ENCODE results near the gene ITGB6. TPM values are rescaled to one million over a fixed set of nuclear protein-coding genes. Genes with fewer than 3 reads are reported as not detected.

Gene ITGB6
- total and polyA plus RNA-seq, 2 of the 8 experiments (the other 6 are each of a cell fraction or from before 2014, with no cell fraction given) = not detected

- TF ChIP-seq, protein P1, sequence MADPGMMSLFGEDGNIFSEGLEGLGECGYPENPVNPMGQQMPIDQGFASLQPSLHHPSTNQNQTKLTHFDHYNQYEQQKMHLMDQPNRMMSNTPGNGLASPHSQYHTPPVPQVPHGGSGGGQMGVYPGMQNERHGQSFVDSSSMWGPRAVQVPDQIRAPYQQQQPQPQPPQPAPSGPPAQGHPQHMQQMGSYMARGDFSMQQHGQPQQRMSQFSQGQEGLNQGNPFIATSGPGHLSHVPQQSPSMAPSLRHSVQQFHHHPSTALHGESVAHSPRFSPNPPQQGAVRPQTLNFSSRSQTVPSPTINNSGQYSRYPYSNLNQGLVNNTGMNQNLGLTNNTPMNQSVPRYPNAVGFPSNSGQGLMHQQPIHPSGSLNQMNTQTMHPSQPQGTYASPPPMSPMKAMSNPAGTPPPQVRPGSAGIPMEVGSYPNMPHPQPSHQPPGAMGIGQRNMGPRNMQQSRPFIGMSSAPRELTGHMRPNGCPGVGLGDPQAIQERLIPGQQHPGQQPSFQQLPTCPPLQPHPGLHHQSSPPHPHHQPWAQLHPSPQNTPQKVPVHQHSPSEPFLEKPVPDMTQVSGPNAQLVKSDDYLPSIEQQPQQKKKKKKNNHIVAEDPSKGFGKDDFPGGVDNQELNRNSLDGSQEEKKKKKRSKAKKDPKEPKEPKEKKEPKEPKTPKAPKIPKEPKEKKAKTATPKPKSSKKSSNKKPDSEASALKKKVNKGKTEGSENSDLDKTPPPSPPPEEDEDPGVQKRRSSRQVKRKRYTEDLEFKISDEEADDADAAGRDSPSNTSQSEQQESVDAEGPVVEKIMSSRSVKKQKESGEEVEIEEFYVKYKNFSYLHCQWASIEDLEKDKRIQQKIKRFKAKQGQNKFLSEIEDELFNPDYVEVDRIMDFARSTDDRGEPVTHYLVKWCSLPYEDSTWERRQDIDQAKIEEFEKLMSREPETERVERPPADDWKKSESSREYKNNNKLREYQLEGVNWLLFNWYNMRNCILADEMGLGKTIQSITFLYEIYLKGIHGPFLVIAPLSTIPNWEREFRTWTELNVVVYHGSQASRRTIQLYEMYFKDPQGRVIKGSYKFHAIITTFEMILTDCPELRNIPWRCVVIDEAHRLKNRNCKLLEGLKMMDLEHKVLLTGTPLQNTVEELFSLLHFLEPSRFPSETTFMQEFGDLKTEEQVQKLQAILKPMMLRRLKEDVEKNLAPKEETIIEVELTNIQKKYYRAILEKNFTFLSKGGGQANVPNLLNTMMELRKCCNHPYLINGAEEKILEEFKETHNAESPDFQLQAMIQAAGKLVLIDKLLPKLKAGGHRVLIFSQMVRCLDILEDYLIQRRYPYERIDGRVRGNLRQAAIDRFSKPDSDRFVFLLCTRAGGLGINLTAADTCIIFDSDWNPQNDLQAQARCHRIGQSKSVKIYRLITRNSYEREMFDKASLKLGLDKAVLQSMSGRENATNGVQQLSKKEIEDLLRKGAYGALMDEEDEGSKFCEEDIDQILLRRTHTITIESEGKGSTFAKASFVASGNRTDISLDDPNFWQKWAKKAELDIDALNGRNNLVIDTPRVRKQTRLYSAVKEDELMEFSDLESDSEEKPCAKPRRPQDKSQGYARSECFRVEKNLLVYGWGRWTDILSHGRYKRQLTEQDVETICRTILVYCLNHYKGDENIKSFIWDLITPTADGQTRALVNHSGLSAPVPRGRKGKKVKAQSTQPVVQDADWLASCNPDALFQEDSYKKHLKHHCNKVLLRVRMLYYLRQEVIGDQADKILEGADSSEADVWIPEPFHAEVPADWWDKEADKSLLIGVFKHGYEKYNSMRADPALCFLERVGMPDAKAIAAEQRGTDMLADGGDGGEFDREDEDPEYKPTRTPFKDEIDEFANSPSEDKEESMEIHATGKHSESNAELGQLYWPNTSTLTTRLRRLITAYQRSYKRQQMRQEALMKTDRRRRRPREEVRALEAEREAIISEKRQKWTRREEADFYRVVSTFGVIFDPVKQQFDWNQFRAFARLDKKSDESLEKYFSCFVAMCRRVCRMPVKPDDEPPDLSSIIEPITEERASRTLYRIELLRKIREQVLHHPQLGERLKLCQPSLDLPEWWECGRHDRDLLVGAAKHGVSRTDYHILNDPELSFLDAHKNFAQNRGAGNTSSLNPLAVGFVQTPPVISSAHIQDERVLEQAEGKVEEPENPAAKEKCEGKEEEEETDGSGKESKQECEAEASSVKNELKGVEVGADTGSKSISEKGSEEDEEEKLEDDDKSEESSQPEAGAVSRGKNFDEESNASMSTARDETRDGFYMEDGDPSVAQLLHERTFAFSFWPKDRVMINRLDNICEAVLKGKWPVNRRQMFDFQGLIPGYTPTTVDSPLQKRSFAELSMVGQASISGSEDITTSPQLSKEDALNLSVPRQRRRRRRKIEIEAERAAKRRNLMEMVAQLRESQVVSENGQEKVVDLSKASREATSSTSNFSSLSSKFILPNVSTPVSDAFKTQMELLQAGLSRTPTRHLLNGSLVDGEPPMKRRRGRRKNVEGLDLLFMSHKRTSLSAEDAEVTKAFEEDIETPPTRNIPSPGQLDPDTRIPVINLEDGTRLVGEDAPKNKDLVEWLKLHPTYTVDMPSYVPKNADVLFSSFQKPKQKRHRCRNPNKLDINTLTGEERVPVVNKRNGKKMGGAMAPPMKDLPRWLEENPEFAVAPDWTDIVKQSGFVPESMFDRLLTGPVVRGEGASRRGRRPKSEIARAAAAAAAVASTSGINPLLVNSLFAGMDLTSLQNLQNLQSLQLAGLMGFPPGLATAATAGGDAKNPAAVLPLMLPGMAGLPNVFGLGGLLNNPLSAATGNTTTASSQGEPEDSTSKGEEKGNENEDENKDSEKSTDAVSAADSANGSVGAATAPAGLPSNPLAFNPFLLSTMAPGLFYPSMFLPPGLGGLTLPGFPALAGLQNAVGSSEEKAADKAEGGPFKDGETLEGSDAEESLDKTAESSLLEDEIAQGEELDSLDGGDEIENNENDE (IDR thresholded peaks at IDR 0.05; ENCODE audit: insufficient replicate concordance, low read length) = no peak
- no peak for TF ChIP-seq TAF1 (IDR thresholded peaks at IDR 0.05; ENCODE audit: low read depth, low read length)
- TF ChIP-seq RFX5 (IDR thresholded peaks at IDR 0.05; ENCODE audit: borderline replicate concordance, low read depth, low read length) = no peak
- TF ChIP-seq SP1 (IDR thresholded peaks at IDR 0.05; ENCODE audit: low read depth, low read length) = no peak
- no peak for TF ChIP-seq BCL11A (IDR thresholded peaks at IDR 0.05; ENCODE audit: low read depth in 2 of 2, low read length in 2 of 2)
- TF ChIP-seq TCF12 (IDR thresholded peaks at IDR 0.05; ENCODE audit: low read depth, low read length) = no peak
- no peak for TF ChIP-seq NRF1 (IDR thresholded peaks at IDR 0.05; ENCODE audit: low read depth, low read length)
- TF ChIP-seq ATF3 (IDR thresholded peaks at IDR 0.05; ENCODE audit: insufficient read depth, low read depth, low read length) = no peak
- no peak for TF ChIP-seq CBX8 (IDR thresholded peaks at IDR 0.05; ENCODE audit: borderline replicate concordance, low read depth, low read length)
- TF ChIP-seq SIRT6 (IDR thresholded peaks at IDR 0.05; ENCODE audit: low read length) = no peak
Observed at GRCh38 chr2:160157861-160158829, 41.9 kb downstream of the ITGB6 start (continued).

All from H1 (cell line).